Duodenal mucosa (tissue), 2 donors: ENCODE measurements around the gene GNAZ.
"Not testable (repeated sequence)": the region's sequence is repeated elsewhere in the genome, so short reads cannot be mapped to it uniquely, and the experiment has no call there.

Experiments used
- H3K27ac ChIP-seq: one replicate; pipeline ENCODE4 v1.7.0; 2013; ENCODE audit warnings: low read depth, low read length
- H3K27me3 ChIP-seq, 2 donors: one replicate each; pipeline ENCODE4 v1.7.0; 2013; ENCODE audit warnings: low read length in 2 of 2, control low read depth in 1 of 2; ENCODE audit not compliant: insufficient read depth in 2 of 2, control insufficient read depth in 1 of 2
- H3K36me3 ChIP-seq, 2 donors: one replicate each; pipeline ENCODE4 v1.7.0; 2013; ENCODE audit warnings: low read length in 2 of 2, control low read depth in 1 of 2; ENCODE audit not compliant: insufficient read depth in 2 of 2, control insufficient read depth in 1 of 2
- H3K4me1 ChIP-seq, 2 donors: one replicate each; pipeline ENCODE4 v1.7.0; 2013; ENCODE audit warnings: low read length in 2 of 2, control low read depth in 1 of 2; ENCODE audit not compliant: insufficient read depth in 2 of 2, control insufficient read depth in 1 of 2
- H3K4me3 ChIP-seq, 2 donors: one replicate each; pipeline ENCODE4 v1.7.0; 2013; ENCODE audit warnings: low read length in 2 of 2, low read depth in 1 of 2
- H3K9ac ChIP-seq, 2 donors: one replicate each; pipeline ENCODE4 v1.7.0; 2013; ENCODE audit warnings: low read length in 2 of 2, low read depth in 1 of 2
- H3K9me3 ChIP-seq, 2 donors: one replicate each; pipeline ENCODE4 v1.7.0; 2013; ENCODE audit warnings: low read length in 2 of 2, control low read depth in 1 of 2; ENCODE audit not compliant: control insufficient read depth in 1 of 2

GNAZ gene

DNA sequence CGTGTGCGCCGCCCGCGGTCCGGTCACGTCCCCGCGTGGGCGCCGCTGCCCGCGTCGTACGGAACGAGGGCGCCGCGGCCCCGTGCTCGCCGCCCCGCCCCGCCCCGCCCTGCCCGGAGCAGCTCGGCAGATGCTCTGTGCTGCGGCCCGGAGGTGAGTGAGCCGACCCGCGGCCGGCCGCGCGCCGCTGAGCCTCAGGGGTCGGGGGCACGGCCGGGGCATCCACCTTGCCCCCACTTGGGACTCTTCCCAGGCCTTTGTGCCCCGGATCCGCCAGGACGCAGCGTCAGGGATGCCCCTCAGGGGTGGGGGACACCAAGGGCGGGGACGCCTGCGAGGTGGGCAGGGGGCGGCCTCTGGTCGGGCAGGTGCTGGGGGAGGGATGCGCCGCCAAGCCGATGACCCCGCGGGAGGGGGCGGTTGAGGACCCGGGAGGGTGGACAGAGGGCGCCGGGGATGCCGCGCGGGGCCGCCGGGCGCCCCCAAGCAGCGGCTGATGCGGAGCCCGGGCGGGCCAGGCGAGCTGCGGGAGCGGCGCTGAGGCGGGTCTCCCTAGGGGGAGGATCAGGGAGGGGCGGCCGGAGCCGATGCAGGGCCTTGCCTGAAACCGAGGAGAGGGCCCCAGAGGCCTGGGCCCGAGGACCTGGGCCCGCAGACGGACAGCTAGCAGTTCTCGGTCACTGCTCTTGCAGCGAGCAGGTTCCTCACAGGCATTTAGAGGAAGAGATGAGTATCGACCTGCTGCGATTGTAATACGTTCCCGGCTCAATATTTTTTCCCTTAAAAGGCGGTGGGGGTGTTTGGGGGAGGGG lies at the start of gene GNAZ:
Gene GNAZ, plus strand, starts transcription at position 102 of the 812 bp plus-strand sequence. CDS start 25,177 bp downstream, outside the sequence.
- peaks cover 9 to 24% of the 10 kb centered on the region in 2 donors for H3K27me3 ChIP-seq
- peak within 1 kb of the TSS in 1 of 2 donors; percentile 26 for H3K9ac ChIP-seq
- H3K9me3 ChIP-seq, result no peaks in the 10 kb centered on the region
- no peak within 1 kb of the TSS for H3K27ac ChIP-seq
- H3K36me3 ChIP-seq, result no peaks in the 10 kb centered on the region
- peaks cover 4 to 6% of the 10 kb centered on the region in 2 donors for H3K4me1 ChIP-seq
- peak within 1 kb of the TSS; percentile 70 to 73 for H3K4me3 ChIP-seq

GRCh38 chr22:23020659-23021293 lies 49.5 kb upstream of the GNAZ start:
- Histone ChIP-seq H3K27ac (no peak overlapping the region), H3K9me3 (no peaks in the 10 kb centered on the region), H3K27me3 (no peaks in the 10 kb centered on the region), H3K4me1 (no peaks in the 10 kb centered on the region), H3K36me3 (no peaks in the 10 kb centered on the region), H3K4me3 (no peak overlapping the region), H3K9ac (no peak overlapping the region)

DNA sequence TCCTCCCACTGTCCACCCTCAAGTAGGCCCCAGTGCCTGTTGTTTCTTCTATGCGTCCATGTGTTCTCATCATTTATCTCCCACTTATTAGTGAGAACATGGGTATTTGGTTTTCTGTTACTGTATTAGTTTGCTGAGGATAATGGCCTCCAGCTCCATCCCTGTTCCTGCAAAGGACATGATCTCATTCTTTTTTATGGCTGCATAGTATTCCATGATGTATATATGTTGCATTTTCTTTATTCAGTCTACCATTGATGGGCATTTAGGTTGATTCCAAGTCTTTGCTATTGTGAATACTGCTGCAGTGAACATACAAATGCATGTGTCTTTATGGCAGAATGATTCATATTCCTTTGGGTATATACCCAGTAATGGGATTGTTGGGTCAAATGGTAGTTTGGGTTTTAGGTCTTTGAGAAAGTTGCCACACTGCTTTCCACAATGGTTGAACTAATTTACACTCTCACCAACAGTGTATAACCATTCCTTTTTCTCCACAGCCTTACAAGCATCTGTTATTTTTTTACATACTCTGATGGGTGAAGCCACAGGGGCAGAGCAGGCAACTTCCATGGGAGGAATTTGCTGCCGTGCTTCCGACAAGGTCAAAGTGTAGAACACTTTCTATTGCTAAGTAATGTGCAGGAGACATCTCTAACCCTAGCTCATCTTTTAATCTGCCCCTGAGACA lies 48.5 kb upstream of the GNAZ start:
- not testable (repeated sequence) for H3K27me3 ChIP-seq, H3K9me3 ChIP-seq, H3K9ac ChIP-seq, H3K4me3 ChIP-seq, H3K4me1 ChIP-seq, H3K36me3 ChIP-seq, H3K27ac ChIP-seq

DNA sequence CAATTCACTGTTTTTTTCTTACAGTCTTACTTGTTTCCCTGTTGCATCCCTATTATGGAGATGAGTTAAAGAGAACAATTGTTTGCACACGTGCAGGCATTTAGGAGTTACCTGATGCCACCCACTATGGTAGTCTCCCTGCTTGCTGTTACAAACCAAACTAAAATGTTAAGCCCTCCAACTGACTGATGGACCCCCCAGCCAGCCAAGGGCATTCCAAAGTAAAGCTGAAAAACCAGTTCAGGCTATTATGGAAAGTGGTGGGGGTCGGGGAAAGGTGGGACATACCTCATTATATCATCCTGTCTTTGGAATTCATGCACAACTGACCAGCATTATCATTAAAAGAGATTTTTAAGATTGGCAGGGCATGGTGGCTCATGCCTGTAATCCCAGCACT lies 47.0 kb upstream of the GNAZ start:
- no peaks in the 10 kb centered on the region for H3K27me3 ChIP-seq
- H3K4me3 ChIP-seq, result no peak overlapping the region
- no peaks in the 10 kb centered on the region for H3K36me3 ChIP-seq
- H3K4me1 ChIP-seq, result no peaks in the 10 kb centered on the region
- no peak overlapping the region for H3K27ac ChIP-seq
- H3K9ac ChIP-seq, result no peak overlapping the region
- H3K9me3 ChIP-seq, result no peaks in the 10 kb centered on the region

DNA sequence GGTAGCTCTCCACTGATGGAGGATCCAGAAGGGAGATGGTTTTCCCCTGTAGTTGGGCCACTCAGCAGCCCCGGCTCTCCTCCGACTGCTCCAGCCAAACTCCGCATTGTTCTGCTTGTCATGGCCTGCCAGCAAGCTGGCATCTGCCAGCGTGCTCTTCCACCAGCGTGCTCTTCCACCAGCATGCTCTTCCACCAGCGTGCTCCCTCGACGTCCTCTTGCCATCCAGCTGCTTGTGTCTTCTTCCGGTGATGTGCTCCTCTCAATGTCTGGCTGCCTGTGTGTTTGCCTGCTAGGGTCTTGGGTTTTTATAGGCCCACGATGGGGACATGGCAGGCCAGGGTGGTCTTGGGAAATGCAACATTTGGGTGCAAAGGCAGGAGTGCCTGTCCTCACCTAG lies 43.5 kb upstream of the GNAZ start:
- no peaks in the 10 kb centered on the region for H3K36me3 ChIP-seq
- no peak overlapping the region for H3K9ac ChIP-seq

GRCh38 chr22:23027849-23028248 lies 42.5 kb upstream of the GNAZ start:
- H3K27ac ChIP-seq, H3K9me3 ChIP-seq, H3K27me3 ChIP-seq, H3K4me1 ChIP-seq, H3K4me3 ChIP-seq, H3K36me3 ChIP-seq, H3K9ac ChIP-seq: not testable (repeated sequence)

More for the DNA sequence above, 43.5 kb upstream of the GNAZ start:
- H3K27me3 ChIP-seq, result no peaks in the 10 kb centered on the region
- H3K4me3 ChIP-seq, result no peak overlapping the region
- no peaks in the 10 kb centered on the region for H3K4me1 ChIP-seq
- no peak overlapping the region for H3K27ac ChIP-seq
- H3K9me3 ChIP-seq, result no peaks in the 10 kb centered on the region

- H3K27ac ChIP-seq, result no peak overlapping the region
- H3K4me1 ChIP-seq, result no peaks in the 10 kb centered on the region
- no peaks in the 10 kb centered on the region for H3K36me3 ChIP-seq
- H3K27me3 ChIP-seq, result no peaks in the 10 kb centered on the region
- H3K4me3 ChIP-seq, result no peak overlapping the region
- H3K9me3 ChIP-seq, result no peaks in the 10 kb centered on the region
- H3K9ac ChIP-seq, result no peak overlapping the region
Observed at GRCh38 chr22:23029521-23030228, 40.6 kb upstream of the GNAZ start.

DNA sequence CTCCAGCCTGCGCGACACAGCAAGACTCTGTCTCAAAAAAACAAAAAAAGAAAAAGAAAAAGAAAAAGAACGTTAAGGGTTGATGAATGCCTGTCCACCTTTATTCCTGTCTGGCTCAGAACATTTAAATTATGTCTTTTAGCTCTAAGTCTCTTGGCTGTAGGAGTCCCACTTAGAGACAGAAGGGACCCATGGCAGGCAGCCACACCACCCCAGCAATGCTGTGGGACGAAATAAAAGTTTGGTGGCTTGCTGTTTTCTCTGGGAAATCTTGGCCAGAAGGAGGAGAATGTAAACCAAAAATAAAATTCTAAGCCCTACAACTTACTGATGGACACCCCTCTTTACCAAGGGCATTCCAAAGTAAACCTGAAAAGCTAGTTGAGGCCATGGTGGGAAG lies 38.9 kb upstream of the GNAZ start:
- H3K36me3 ChIP-seq, result no peaks in the 10 kb centered on the region
- H3K27ac ChIP-seq, result no peak overlapping the region
- no peaks in the 10 kb centered on the region for H3K4me1 ChIP-seq
- H3K27me3 ChIP-seq, result no peaks in the 10 kb centered on the region
- H3K9ac ChIP-seq, result no peak overlapping the region
- no peak overlapping the region for H3K4me3 ChIP-seq
- H3K9me3 ChIP-seq, result no peaks in the 10 kb centered on the region

- H3K9ac ChIP-seq, result no peak overlapping the region
- no peaks in the 10 kb centered on the region for H3K27me3 ChIP-seq
- no peak overlapping the region for H3K27ac ChIP-seq
- H3K4me3 ChIP-seq, result no peak overlapping the region
- H3K4me1 ChIP-seq, result no peaks in the 10 kb centered on the region
- no peaks in the 10 kb centered on the region for H3K9me3 ChIP-seq
- H3K36me3 ChIP-seq, result no peaks in the 10 kb centered on the region
Observed at GRCh38 chr22:23031786-23032185, 38.5 kb upstream of the GNAZ start.

- Histone ChIP-seq H3K9ac (no peak overlapping the region), H3K9me3 (no peaks in the 10 kb centered on the region), H3K27me3 (peaks cover 0 to 7% of the 10 kb centered on the region in 2 donors), H3K36me3 (no peaks in the 10 kb centered on the region), H3K27ac (no peak overlapping the region), H3K4me1 (no peaks in the 10 kb centered on the region), H3K4me3 (no peak overlapping the region)
Observed at GRCh38 chr22:23032658-23033057, 37.7 kb upstream of the GNAZ start.
